Measurements from ENCODE around the gene SMNDC1. TPM values are rescaled to one million over a fixed set of nuclear protein-coding genes. Genes with fewer than 3 reads are reported as not detected.

Gene SMNDC1
- total and polyA plus RNA-seq, 10 of the 15 experiments (the other 5 are each of a cell fraction or from before 2014, with no cell fraction given), result 4.6 to 37.2 (median 18.1) TPM

- intact Hi-C loops (cut with micrococcal nuclease; ENCODE audit: unreplicated experiment), result no loop called here
- no peaks in the 10 kb centered on the region for H3K36me3 ChIP-seq (ENCODE audit: control insufficient read depth in 2 of 2, insufficient read depth in 2 of 2, low read length in 1 of 2)
Observed at GRCh38 chr10:110346914-110347313, 42.2 kb upstream of the SMNDC1 start.

GRCh38 chr10:110345286-110345685 lies 40.6 kb upstream of the SMNDC1 start:
- Histone ChIP-seq H3K27me3 (replicated peaks in 1 of 2; ENCODE audit: control insufficient read depth in 2 of 2, insufficient read depth in 2 of 2, low read length in 1 of 2) (no peaks in the 10 kb centered on the region), H3K4me2 (ENCODE audit: control insufficient read depth, insufficient read depth) (no peak overlapping the region), H3K9me3 (replicated peaks; ENCODE audit: control insufficient read depth, insufficient read depth, low read length) (no peaks in the 10 kb centered on the region), H3K36me3 (ENCODE audit: control insufficient read depth in 2 of 2, insufficient read depth in 2 of 2, low read length in 1 of 2) (no peaks in the 10 kb centered on the region), H3K4me1 (ENCODE audit: control insufficient read depth, insufficient read depth, low read length) (no peaks in the 10 kb centered on the region), H3K27ac (ENCODE audit: control insufficient read depth, insufficient read depth) (no peak overlapping the region), H3K4me3 (no peak overlapping the region), H3K9ac (ENCODE audit: control insufficient read depth, insufficient read depth, low read length) (no peak overlapping the region), H2AFZ (ENCODE audit: control insufficient read depth, low read depth, low read length) (no peak overlapping the region), H4K20me1 (ENCODE audit: control insufficient read depth, insufficient read depth) (no peaks in the 10 kb centered on the region), H3K79me2 (ENCODE audit: control insufficient read depth, insufficient read depth, low read length) (no peaks in the 10 kb centered on the region)
- FAIRE-seq, result no peak
- RAD21 ChIA-PET (ENCODE audit: unreplicated experiment), result interaction anchor here (0.7 to 2.3 kb wide), 9 partner anchors 8 to 224 kb away, joined by 3 to 7 read pairs (median 4); partner anchors contain the start of gene SMNDC1
- in situ Hi-C loops (cut with MboI) (no loop called here), intact Hi-C loops (cut with micrococcal nuclease; ENCODE audit: unreplicated experiment) (no loop called here)
- CTCF ChIA-PET, result interaction anchor here (0.9 to 2.6 kb wide), 6 partner anchors 8 to 206 kb away, joined by 3 to 9 read pairs (median 4); no protein-coding TSS in a partner anchor
- no peak for ATAC-seq
- no TSS peak for BruUV-seq (replicated peaks)
- no peak for DNase-seq (ENCODE audit: low read depth, low spot score)
- POLR2A ChIA-PET, result interaction anchor here (1.1 to 3.2 kb wide), 4 partner anchors 9 to 203 kb away, joined by 3 to 9 read pairs (median 6); no protein-coding TSS in a partner anchor
- WGBS (ENCODE audit: insufficient coverage, insufficient replicate concordance, low lambda C conversion rate, missing lambda C conversion rate), result 98% methylated on average over 4 of the region's 4 CpGs
- SMC1A ChIA-PET (ENCODE audit: uncharacterized antibody, unreplicated experiment), result interaction anchor here (0.9 to 3.7 kb wide), 10 partner anchors 9 to 255 kb away, joined by 3 to 32 read pairs (median 3); no protein-coding TSS in a partner anchor
- no peak for TF ChIP-seq KAT2A (conservative IDR thresholded peaks at IDR 0.05; ENCODE audit: control insufficient read depth, low read depth, low read length)
- no peak for TF ChIP-seq CBX5 (IDR thresholded peaks at IDR 0.05; ENCODE audit: low read depth)
- no peak for TF ChIP-seq CREB1 (IDR thresholded peaks at IDR 0.05; ENCODE audit: low read depth)
- no peak for TF ChIP-seq NR2F1 (conservative IDR thresholded peaks at IDR 0.05)
- TF ChIP-seq MTA3 (IDR thresholded peaks at IDR 0.05; ENCODE audit: borderline replicate concordance, low read length), result no peak
- no peak for TF ChIP-seq MYB (IDR thresholded peaks at IDR 0.05; ENCODE audit: borderline replicate concordance, low read depth, low read length)
- no peak for TF ChIP-seq JUND (IDR thresholded peaks at IDR 0.05; ENCODE audit: low read depth, low read length)
- TF ChIP-seq REST (IDR thresholded peaks at IDR 0.05; ENCODE audit: low read depth, low read length), result no peak
- TF ChIP-seq NR2C1 (IDR thresholded peaks at IDR 0.05), result no peak

More at GRCh38 chr10:110346914-110347313, 42.2 kb upstream of the SMNDC1 start:
- DNase-seq (ENCODE audit: low read depth, low spot score), result no peak
- no peaks in the 10 kb centered on the region for H3K27me3 ChIP-seq (replicated peaks in 1 of 2; ENCODE audit: control insufficient read depth in 2 of 2, insufficient read depth in 2 of 2, low read length in 1 of 2)
- H3K4me2 ChIP-seq (ENCODE audit: control insufficient read depth, insufficient read depth), result no peak overlapping the region
- no TSS peak for BruUV-seq (replicated peaks)
- H3K9ac ChIP-seq (ENCODE audit: control insufficient read depth, insufficient read depth, low read length), result no peak overlapping the region
- POLR2A ChIA-PET, result interaction anchor here (1.5 to 3.2 kb wide), 3 partner anchors 10 to 21 kb away, joined by 7 to 9 read pairs (median 7); no protein-coding TSS in a partner anchor
- no peak overlapping the region for H2AFZ ChIP-seq (ENCODE audit: control insufficient read depth, low read depth, low read length)
- H3K79me2 ChIP-seq (ENCODE audit: control insufficient read depth, insufficient read depth, low read length), result no peaks in the 10 kb centered on the region
- WGBS (ENCODE audit: insufficient coverage, insufficient replicate concordance, low lambda C conversion rate, missing lambda C conversion rate), result 77% methylated on average over 4 of the region's 4 CpGs
- no peak for FAIRE-seq
- SMC1A ChIA-PET (ENCODE audit: uncharacterized antibody, unreplicated experiment), result interaction anchor here (0.8 to 3.7 kb wide), 5 partner anchors 13 to 136 kb away, joined by 3 to 32 read pairs (median 6); no protein-coding TSS in a partner anchor
- H3K4me3 ChIP-seq, result no peak overlapping the region
- no peak for ATAC-seq
- no peak overlapping the region for H3K27ac ChIP-seq (ENCODE audit: control insufficient read depth, insufficient read depth)
- TF ChIP-seq CBFB (IDR thresholded peaks at IDR 0.05; ENCODE audit: low read depth) (no peak), ASH2L (IDR thresholded peaks at IDR 0.05; ENCODE audit: borderline replicate concordance, low read depth) (no peak), RCOR1 (conservative IDR thresholded peaks at IDR 0.05; ENCODE audit: low read depth, low read length) (no peak), NR2C2 (IDR thresholded peaks at IDR 0.05; ENCODE audit: borderline replicate concordance, control insufficient read depth, insufficient read length, low read depth) (no peak), ATF7 (IDR thresholded peaks at IDR 0.05; ENCODE audit: low read depth) (0 out of 2 replicates have a peak, but pooled peaks have one; percentile 30), GABPA (IDR thresholded peaks at IDR 0.05; ENCODE audit: low read depth) (no peak), TAF1 (IDR thresholded peaks at IDR 0.05; ENCODE audit: borderline replicate concordance, low read depth, low read length) (no peak)
- in situ Hi-C loops (cut with MboI), result no loop called here
- H3K9me3 ChIP-seq (replicated peaks; ENCODE audit: control insufficient read depth, insufficient read depth, low read length), result no peaks in the 10 kb centered on the region
- RAD21 ChIA-PET (ENCODE audit: unreplicated experiment), result interaction anchor here (0.9 to 1.6 kb wide), 5 partner anchors 10 to 200 kb away, joined by 3 to 6 read pairs (median 3); no protein-coding TSS in a partner anchor
- H3K4me1 ChIP-seq (ENCODE audit: control insufficient read depth, insufficient read depth, low read length), result no peaks in the 10 kb centered on the region
- no peaks in the 10 kb centered on the region for H4K20me1 ChIP-seq (ENCODE audit: control insufficient read depth, insufficient read depth)
- CTCF ChIA-PET, result interaction anchor here (1.0 kb wide), 1 partner anchor 13 kb away, joined by 4 read pairs; no protein-coding TSS in a partner anchor
